Measurements from ENCODE around the gene NPHP3.

DNA sequence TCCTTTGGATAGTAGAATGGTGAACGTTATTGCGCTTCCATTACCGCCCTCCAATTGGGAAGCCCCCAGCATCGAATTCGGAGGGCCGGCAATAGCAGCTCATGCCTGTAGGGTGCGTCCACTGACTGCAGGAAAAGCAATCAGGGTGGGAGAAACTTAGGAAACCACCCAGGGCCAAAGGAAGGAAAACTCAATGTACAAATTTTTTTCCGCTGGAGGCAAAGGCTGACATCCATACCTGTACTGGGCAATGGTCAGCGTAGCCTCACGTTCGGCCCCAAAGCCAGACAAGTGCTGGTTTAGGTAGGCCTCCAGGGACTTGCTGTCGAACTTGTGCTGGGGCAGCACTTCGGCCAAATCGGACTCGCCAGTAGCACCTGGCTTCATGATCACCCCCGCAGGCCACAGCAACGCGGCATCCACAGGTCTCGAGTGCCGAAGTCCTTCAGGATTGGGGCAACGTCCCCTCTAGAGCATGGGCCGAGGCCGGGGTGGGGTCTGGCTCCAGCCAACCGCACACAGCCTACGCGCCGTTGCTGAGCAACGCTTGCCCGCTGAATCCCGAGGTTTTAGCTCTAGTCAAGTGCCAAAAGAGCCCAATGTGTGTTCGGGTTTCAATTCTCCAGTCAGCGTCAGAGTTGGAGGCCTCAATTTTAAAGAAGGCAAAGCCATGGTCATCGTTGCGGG, 62.7 kb downstream of the NPHP3 start, which contains the start of gene ACAD11:
- no peak for TF ChIP-seq POLR2AphosphoS5 (IDR thresholded peaks at IDR 0.05; ENCODE audit: low read depth, low read length)
- TF ChIP-seq, protein P1, sequence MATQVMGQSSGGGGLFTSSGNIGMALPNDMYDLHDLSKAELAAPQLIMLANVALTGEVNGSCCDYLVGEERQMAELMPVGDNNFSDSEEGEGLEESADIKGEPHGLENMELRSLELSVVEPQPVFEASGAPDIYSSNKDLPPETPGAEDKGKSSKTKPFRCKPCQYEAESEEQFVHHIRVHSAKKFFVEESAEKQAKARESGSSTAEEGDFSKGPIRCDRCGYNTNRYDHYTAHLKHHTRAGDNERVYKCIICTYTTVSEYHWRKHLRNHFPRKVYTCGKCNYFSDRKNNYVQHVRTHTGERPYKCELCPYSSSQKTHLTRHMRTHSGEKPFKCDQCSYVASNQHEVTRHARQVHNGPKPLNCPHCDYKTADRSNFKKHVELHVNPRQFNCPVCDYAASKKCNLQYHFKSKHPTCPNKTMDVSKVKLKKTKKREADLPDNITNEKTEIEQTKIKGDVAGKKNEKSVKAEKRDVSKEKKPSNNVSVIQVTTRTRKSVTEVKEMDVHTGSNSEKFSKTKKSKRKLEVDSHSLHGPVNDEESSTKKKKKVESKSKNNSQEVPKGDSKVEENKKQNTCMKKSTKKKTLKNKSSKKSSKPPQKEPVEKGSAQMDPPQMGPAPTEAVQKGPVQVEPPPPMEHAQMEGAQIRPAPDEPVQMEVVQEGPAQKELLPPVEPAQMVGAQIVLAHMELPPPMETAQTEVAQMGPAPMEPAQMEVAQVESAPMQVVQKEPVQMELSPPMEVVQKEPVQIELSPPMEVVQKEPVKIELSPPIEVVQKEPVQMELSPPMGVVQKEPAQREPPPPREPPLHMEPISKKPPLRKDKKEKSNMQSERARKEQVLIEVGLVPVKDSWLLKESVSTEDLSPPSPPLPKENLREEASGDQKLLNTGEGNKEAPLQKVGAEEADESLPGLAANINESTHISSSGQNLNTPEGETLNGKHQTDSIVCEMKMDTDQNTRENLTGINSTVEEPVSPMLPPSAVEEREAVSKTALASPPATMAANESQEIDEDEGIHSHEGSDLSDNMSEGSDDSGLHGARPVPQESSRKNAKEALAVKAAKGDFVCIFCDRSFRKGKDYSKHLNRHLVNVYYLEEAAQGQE (IDR thresholded peaks at IDR 0.05; ENCODE audit: insufficient read depth in 1 of 2, low read depth in 2 of 2, low read length in 2 of 2), result no peak
- no peak for TF ChIP-seq SIN3A (IDR thresholded peaks at IDR 0.05; ENCODE audit: borderline replicate concordance, insufficient read depth, low read length)

All from PFSK-1 (cell line).